T47D (cell line): ENCODE measurements around the gene IQCN.

Experiments used
- DNase-seq, 2 experiments: peaks; one replicate each; pipeline versions ENCODE4 v3.0.0 to v3.0.0-alpha.2; 2011 to 2012; ENCODE audit warnings: low read depth in 1 of 2, low spot score in 1 of 2
- JUND ChIP-seq: IDR thresholded peaks from 2 replicates; pipeline ENCODE4 v1.6.1; 2012; ENCODE audit warnings: low read depth
- in situ Hi-C: cut with HindIII; loops from 2 replicates; pipeline ENCODE4 v1.10.0; 2016; ENCODE audit warnings: low sequenced_read_pairs, low pct_unique_long_range_greater_than_20kb

Gene IQCN

DNA sequence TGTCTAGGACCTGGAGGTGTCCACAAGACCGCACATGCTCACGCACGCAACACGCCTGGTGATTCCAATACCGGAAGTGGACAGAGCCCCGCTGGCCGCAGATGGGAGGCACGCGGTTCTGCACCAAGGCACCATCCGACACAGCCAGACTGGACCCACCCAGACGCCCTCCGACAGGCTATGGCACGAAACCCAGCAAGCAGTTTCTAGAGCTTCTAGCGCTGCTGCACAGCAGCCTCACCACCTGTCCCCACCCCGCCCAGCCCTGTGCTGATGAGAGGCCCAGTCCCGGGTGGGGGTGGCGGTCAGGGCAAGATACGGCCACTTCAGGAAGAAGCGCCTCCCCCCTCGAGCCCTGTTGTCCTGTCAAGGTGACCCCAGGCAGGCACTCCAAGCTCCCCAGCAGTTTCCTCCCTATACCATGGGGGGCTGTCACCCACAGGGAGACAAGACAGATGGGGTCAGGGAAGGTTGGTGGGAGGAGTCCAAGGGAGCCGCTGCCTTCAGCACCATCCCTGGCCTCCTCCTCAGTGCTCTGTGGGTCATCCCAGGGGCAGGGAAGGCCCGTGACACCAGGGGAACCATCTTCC is 37.3 kb upstream of the IQCN start:
- DNase-seq: no peak
- in situ Hi-C loops: no loop called here
- no peak for TF ChIP-seq JUND

DNA sequence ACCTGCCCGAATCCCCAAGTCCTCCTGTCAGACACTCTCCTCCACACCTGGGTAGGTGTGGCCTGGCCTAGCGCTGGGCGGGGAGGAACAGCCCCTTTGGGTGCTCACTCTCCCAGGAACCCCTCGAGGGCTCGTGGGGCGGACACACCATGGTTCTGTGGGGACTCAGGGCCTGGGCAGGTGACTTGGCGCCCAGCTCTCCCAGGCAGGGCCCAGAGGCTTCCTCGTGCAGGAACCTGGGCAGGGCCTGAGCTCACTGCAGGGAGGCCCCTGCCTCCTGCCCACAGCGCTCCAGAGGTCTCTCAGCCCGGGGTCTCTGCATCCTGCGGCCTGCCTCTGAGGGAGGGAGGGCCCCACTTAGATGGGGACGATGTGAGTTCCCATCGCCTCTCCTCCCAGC is 36.7 kb upstream of the IQCN start:
- in situ Hi-C loops: no loop called here
- DNase-seq: no peak
- TF ChIP-seq JUND: no peak

DNA sequence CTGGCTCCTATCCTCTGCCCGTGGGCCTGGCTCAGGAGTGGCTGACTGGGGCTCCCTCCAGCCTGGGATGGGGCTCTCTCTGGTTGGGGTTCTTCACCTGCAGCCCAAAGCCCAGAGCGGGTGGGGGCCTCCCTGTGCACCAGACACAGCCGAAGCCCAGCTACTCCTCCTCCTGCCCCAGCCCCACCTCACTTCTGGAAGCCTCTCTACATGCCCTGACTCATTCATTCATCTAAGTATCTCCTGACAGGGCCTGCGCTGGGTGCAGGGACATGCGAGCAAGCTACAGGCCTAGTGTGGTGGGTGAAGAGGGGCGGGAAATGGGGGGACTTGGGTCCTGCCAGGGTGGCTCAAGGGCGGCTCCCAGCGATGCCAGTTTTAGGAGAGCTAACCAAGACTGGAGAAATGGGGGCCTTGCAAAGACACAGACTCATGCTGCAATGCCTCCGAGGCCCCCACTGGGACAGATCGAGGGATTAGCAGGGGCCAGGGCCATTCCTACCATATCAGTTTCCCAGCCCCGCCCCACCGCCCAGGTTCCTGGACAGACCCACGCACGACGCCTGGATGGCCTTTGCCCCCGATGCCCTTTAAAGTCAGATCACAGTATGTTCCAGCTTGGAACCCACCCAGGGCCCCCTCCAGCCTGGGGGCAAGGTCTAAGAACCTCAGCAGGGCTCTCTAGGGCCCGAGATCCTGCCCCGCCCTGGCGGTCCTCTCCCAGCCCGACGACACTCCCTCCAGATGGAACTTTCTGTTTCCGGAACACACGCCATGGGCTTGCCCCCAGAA is 36.1 kb upstream of the IQCN start:
- in situ Hi-C loops: no loop called here
- no peak for TF ChIP-seq JUND
- no peak for DNase-seq

GRCh38 chr19:18309525-18310064 is 35.3 kb upstream of the IQCN start:
- no peak for TF ChIP-seq JUND
- no peak for DNase-seq
- in situ Hi-C loops: no loop called here

DNA sequence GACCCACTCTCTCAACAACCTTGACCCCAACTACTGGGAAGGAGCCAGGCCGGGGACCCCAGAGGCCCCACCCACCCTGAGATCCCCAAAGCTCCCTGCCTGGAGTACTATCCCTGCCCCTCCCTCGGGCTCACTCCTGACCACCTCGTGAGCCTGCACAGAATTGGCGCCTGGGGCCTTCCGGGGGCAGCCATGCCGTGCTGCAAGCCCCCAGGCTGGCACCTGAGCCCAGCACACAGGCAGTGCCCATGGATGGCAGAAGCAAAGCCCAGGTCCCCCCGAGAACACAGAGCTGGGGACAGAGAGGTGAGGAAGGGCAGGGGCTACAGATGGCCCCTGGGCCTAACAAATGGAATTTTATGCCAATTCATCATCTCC is 34.7 kb upstream of the IQCN start:
- no peak for TF ChIP-seq JUND
- in situ Hi-C loops: no loop called here
- no peak for DNase-seq

- in situ Hi-C loops: no loop called here
- TF ChIP-seq JUND: no peak
- DNase-seq: no peak
Observed at GRCh38 chr19:18308051-18308947, 34.0 kb upstream of the IQCN start.

GRCh38 chr19:18307271-18307681 is 33.0 kb upstream of the IQCN start:
- DNase-seq: no peak
- TF ChIP-seq JUND: no peak
- in situ Hi-C loops: no loop called here

DNA sequence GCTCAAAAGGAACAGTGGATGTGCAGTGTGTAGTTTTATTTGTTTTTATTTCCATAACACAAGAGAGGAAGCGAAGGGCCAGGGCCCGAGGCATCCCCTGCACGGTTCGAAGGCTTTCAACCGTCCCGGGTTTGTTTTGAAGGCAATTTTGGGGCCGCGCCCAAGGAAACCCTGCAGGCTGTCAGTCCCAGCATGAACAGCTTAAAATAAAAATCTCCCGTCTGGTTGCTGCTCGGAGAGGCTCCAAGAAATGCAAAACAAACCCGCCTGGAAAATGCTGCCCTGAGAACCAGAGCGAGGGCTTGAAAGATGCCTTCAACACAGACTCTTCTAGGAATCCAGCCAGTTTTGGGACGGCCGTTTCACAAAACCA is 32.6 kb upstream of the IQCN start:
- in situ Hi-C loops: no loop called here
- no peak for DNase-seq
- no peak for TF ChIP-seq JUND

GRCh38 chr19:18306209-18306887 is 32.1 kb upstream of the IQCN start:
- DNase-seq: no peak
- in situ Hi-C loops: no loop called here
- TF ChIP-seq JUND: no peak

DNA sequence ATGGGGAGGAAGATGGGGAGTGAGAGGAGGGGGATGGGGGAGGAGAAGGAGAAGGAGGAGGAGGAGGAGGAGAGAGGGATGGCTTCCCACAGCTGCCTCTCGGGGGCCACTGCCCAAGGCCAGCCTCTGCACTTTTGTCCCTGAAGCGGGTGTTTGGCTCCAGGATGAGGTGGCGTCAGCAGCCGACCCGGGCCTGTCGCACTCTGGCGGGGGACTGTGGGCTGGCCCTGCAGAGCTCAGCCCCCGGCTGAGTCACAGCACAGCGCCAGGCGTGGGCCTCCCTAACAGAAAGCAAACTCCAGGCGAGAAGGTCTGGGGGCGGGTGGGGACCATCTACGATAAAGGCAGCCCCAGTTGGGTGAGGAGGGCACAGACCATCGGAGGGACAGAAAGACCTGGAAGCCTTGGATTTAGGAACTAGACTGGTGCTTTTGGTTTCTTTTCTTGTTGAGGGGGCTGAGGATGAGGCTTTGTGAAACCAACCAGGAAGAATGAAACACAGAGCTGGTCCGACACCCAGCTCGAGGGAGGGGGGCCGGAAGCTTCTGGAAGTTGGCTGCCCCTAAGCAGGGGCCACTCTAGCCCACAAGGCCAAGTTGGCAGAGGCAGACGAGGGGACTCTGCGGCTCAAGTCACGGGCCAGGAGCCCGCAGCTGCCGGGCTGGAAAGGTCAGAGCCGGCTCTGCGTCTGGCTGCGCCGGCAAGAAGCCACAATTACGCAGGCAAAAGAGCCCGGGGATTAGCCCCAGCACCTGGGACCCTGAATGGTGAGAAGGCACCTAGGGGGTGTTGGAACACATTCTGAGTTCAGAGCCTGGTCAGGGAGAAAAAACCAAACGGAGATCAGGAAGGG is 30.4 kb upstream of the IQCN start:
- in situ Hi-C loops: no loop called here
- no peak for DNase-seq
- TF ChIP-seq JUND: no peak

- no peak for TF ChIP-seq JUND
- DNase-seq: no peak
- in situ Hi-C loops: no loop called here
Observed at GRCh38 chr19:18304208-18304457, 29.9 kb upstream of the IQCN start.

DNA sequence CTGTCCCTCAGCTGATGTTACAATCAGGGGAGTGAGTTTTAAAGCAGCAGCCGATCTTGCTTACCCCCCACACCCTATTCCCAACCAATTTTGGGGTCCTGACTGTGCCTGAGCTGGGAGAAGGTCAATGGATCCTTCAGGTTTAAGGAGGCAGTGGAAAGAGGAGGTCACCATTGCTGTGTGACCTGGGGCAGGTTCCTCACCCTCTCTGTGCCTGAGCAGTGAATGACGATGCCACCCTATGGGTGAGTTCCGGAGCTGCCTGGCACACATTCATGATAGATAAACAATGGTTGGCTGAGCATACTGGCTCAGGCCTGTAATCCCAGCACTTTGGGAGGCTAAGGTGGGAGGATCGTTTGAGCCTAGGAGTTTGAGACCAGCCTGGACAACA is 27.5 kb upstream of the IQCN start:
- in situ Hi-C loops: no loop called here
- DNase-seq: no peak
- TF ChIP-seq JUND: no peak
